OCI-LY3 (cell line): ENCODE data around the gene C5.

ENCODE experiments used
- CTCF ChIP-seq: fragments of 200-600, 300-600 bp; sonication (generic); IDR thresholded peaks from 2 replicates; pipeline ENCODE4 v1.5.1; 2014; ENCODE audit warnings: antibody characterized with exemption, low read length, low read depth
- EZH2phosphoT487 ChIP-seq: fragments of 200-600 bp; shearing (Covaris generic); IDR thresholded peaks from 2 replicates; pipeline ENCODE4 v1.6.1; 2018; ENCODE audit warnings: antibody characterized with exemption, mixed run types, low read depth

DNA sequence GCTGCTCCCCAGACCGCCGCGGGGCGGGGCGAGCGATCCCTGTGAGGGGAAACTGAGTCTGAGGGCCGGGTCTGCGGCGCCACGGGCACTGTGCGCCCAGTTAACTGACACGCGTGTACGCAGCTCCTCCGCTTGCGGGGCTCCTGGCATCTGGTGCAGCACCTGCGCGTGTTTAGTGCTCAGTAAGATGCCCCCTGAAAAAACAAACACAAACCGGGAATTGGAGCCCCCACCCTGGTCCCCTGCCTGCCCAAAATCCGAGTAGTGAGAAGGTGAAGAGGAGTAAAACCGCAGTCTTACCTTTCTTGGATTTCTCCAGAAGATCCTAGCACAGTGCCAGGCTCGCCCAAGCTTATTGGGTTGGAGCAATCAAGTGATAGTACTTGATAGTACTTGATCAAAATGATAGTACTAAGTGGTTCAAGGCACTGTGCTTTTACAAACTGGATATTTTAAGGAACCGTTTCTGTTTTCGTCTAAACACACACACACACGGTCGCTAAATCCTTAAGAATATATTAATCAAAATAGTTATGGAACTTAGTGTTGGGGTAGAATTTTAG lies 120.8 kb downstream of the C5 start:
- TF ChIP-seq CTCF (peak; percentile 13; the same call in 1 of the 2 replicates), EZH2phosphoT487 (no peak)
